ENCODE data around the gene PLEKHG3.
"Not testable (repeated sequence)": the region's sequence is repeated elsewhere in the genome, so short reads cannot be mapped to it uniquely, and the experiment has no call there.

- not testable (repeated sequence) for TF ChIP-seq CTCF (conservative IDR thresholded peaks at IDR 0.05; ENCODE audit: low read length); EZH2phosphoT487 (IDR thresholded peaks at IDR 0.05; ENCODE audit: borderline replicate concordance)
These were observed 13.6 kb upstream of the PLEKHG3 start for GRCh38 chr14:64690607-64691006.

Data from Loucy (cell line).